Breast epithelium (tissue), 3 donors: ENCODE measurements around the gene HPCAL4.

Experiments used
- POLR2AphosphoS5 ChIP-seq, 3 donors: sonication (generic); formaldehyde crosslinking; IDR thresholded peaks; one replicate each; pipeline ENCODE4 v1.6.1; 2017; ENCODE audit warnings: antibody characterized with exemption in 3 of 3
- TF ChIP-seq, protein P1 (sequence below), 3 donors: fragments of 450-650 bp; IDR thresholded peaks; one replicate each; pipeline ENCODE4 v1.5.1; 2016 to 2017; ENCODE audit warnings: antibody characterized with exemption in 3 of 3, mild to moderate bottlenecking in 3 of 3, moderate library complexity in 3 of 3

DNA sequence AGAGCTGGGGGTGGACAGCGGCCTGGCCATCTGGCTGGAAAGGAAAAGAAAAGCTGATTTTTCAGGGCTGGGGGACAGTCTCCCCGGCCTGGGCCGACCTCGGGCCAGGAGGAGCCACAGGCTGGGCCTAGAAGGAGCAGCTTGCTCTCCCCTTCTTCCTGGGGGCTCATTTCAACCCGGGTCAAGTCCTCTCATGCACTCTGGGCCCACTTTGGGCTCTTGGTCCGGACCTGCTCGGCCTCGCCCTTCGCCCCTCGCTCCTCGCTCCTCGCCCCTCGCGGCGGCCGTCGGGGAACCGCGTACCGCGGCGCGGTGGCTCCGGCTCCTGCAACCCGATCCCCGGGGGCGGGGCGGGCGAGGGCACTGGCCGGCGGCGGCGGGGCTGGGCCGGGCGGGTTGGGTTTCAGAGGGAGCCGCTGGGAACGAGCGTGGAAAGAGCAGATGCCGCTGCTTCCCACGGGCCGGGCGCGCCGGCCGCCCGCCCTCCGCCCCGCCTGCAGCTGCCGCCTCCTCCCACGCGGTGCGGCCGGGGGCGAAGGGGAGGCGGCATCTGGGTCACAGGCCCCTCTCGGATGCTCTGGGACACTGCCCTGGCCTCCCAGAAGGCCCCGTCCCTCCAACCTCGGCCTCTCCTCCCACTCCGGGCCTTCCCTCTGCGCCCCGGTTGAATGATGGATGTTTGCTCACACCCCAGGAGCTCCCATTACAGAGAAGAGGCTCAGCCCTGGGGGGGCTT is 58.4 kb downstream of the HPCAL4 start:
- TF ChIP-seq, protein P1, sequence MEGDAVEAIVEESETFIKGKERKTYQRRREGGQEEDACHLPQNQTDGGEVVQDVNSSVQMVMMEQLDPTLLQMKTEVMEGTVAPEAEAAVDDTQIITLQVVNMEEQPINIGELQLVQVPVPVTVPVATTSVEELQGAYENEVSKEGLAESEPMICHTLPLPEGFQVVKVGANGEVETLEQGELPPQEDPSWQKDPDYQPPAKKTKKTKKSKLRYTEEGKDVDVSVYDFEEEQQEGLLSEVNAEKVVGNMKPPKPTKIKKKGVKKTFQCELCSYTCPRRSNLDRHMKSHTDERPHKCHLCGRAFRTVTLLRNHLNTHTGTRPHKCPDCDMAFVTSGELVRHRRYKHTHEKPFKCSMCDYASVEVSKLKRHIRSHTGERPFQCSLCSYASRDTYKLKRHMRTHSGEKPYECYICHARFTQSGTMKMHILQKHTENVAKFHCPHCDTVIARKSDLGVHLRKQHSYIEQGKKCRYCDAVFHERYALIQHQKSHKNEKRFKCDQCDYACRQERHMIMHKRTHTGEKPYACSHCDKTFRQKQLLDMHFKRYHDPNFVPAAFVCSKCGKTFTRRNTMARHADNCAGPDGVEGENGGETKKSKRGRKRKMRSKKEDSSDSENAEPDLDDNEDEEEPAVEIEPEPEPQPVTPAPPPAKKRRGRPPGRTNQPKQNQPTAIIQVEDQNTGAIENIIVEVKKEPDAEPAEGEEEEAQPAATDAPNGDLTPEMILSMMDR (IDR thresholded peaks at IDR 0.05) = no peak
- no peak for TF ChIP-seq POLR2AphosphoS5 (IDR thresholded peaks at IDR 0.05)
